ENCODE results near the gene PILRB.

- TF ChIP-seq EZH2phosphoT487 (IDR thresholded peaks at IDR 0.05; ENCODE audit: insufficient read depth, low read depth): no peak
- no peak for TF ChIP-seq EZH2 (IDR thresholded peaks at IDR 0.05; ENCODE audit: insufficient read depth, poor library complexity, severe bottlenecking)
Measured at GRCh38 chr7:100351657-100352058, 6.3 kb upstream of the PILRB start.
